ENCODE data around the gene SOBP.

DNA sequence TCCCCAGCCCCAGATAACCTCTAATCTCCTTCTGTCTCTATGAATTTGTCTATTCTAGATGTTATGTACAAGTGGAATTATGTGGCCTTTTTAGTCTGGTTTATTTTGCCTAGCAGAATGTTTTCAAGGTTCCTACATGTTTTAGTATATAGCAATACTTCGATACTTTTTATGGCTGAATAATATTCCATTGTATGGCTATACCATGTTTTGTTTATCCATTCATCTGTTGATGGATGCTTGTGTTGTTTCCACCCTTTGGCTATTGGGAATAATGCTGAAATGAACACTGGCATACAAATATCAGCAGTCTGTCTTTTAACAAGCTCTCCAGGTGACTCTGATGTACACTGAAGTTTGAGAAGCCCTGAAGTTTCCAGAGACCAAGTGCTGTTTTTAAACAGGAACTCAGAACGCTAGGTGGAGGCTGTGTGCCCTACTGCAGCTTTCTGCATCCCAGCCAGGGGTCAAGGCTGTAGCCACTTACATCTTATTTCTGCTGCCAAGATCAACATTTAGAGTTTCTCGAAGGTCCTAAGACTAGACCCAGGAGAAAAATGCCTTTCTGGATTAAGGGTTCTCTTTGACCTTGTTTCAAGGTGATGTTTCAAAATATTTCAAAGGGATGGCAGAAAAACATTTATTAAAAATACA, 123.0 kb downstream of the SOBP start:
- TF ChIP-seq, protein P1, sequence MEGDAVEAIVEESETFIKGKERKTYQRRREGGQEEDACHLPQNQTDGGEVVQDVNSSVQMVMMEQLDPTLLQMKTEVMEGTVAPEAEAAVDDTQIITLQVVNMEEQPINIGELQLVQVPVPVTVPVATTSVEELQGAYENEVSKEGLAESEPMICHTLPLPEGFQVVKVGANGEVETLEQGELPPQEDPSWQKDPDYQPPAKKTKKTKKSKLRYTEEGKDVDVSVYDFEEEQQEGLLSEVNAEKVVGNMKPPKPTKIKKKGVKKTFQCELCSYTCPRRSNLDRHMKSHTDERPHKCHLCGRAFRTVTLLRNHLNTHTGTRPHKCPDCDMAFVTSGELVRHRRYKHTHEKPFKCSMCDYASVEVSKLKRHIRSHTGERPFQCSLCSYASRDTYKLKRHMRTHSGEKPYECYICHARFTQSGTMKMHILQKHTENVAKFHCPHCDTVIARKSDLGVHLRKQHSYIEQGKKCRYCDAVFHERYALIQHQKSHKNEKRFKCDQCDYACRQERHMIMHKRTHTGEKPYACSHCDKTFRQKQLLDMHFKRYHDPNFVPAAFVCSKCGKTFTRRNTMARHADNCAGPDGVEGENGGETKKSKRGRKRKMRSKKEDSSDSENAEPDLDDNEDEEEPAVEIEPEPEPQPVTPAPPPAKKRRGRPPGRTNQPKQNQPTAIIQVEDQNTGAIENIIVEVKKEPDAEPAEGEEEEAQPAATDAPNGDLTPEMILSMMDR (IDR thresholded peaks at IDR 0.05), result no peak
- TF ChIP-seq POLR2A (IDR thresholded peaks at IDR 0.05), result no peak
